A204.1 (cell line): ENCODE measurements around the gene MTG2.

Experiments
- FAIRE-seq: peaks from 2 replicates; lab custom pipeline; 2012; peaks lifted over from hg19 to GRCh38; lab: Jason Lieb, UNC

MTG2 gene

GRCh38 chr20:62186887-62187866 is 4.3 kb downstream of the MTG2 start:
- no peak for FAIRE-seq

- no peak for FAIRE-seq
Measured at GRCh38 chr20:62190639-62191411, 8.0 kb downstream of the MTG2 start.

- FAIRE-seq, result no peak
Measured at GRCh38 chr20:62191781-62192559, 9.1 kb downstream of the MTG2 start.

- FAIRE-seq, result no peak
Measured at GRCh38 chr20:62192635-62193034, 9.8 kb downstream of the MTG2 start.

GRCh38 chr20:62193079-62194025 is 10.5 kb downstream of the MTG2 start:
- FAIRE-seq, result no peak

- no peak for FAIRE-seq
Measured at GRCh38 chr20:62195075-62195405, 12.2 kb downstream of the MTG2 start.

- FAIRE-seq, result no peak
Measured at GRCh38 chr20:62195736-62196135, 12.9 kb downstream of the MTG2 start.

GRCh38 chr20:62196286-62196685 is 13.5 kb downstream of the MTG2 start:
- no peak for FAIRE-seq

- FAIRE-seq, result no peak
Measured at GRCh38 chr20:62197311-62197710, 14.5 kb downstream of the MTG2 start.

GRCh38 chr20:62197801-62198200 is 15.0 kb downstream of the MTG2 start:
- FAIRE-seq, result no peak

- FAIRE-seq, result no peak
Measured at GRCh38 chr20:62198496-62198895, 15.7 kb downstream of the MTG2 start.

GRCh38 chr20:62198931-62199330 is 16.1 kb downstream of the MTG2 start:
- no peak for FAIRE-seq

- FAIRE-seq, result no peak
Measured at GRCh38 chr20:62200491-62201172, 17.8 kb downstream of the MTG2 start.

GRCh38 chr20:62201173-62202082 is 18.6 kb downstream of the MTG2 start:
- FAIRE-seq, result no peak

GRCh38 chr20:62202083-62202395 is 19.2 kb downstream of the MTG2 start:
- no peak for FAIRE-seq

GRCh38 chr20:62202676-62203377 is 20.0 kb downstream of the MTG2 start:
- FAIRE-seq, result no peak

GRCh38 chr20:62203378-62204030 is 20.7 kb downstream of the MTG2 start:
- no peak for FAIRE-seq

GRCh38 chr20:62205618-62206387 is 23.0 kb downstream of the MTG2 start:
- FAIRE-seq, result no peak
